Uterus (tissue), 4 donors: ENCODE measurements around the gene KCNC3. TPM values are rescaled to one million over a fixed set of nuclear protein-coding genes. Genes with fewer than 3 reads are reported as not detected.

Experiments
- DNase-seq, 2 donors: peaks; one replicate each; pipeline ENCODE4 v3.0.0-alpha.2; 2019 to 2020
- H3K27ac ChIP-seq, 2 donors: fragments of 200-600 bp; sonication (generic); 1 replicate in 1 of 2; 2 replicates in 1 of 2; pipeline ENCODE4 v1.5.1; 2016 to 2018
- H3K27me3 ChIP-seq, 2 donors: fragments of 200-600 bp; sonication (generic); one replicate each; pipeline ENCODE4 v1.5.1; 2018 to 2019; ENCODE audit warnings: control low read depth in 1 of 2
- H3K36me3 ChIP-seq, 2 donors: fragments of 200-600 bp; sonication (generic); one replicate each; pipeline ENCODE4 v1.5.1; 2019; ENCODE audit warnings: control low read depth in 1 of 2
- H3K4me1 ChIP-seq, 2 donors: fragments of 200-600 bp; sonication (generic); one replicate each; pipeline ENCODE4 v1.5.1; 2018 to 2019; ENCODE audit warnings: control low read depth in 1 of 2
- H3K4me3 ChIP-seq, 2 donors: fragments of 200-600 bp; sonication (generic); 1 replicate in 1 of 2; 2 replicates in 1 of 2; pipeline ENCODE4 v1.5.1; 2018 to 2019; ENCODE audit warnings: mild to moderate bottlenecking in 1 of 2
- H3K9me3 ChIP-seq, 2 donors: fragments of 200-600 bp; sonication (generic); one replicate each; pipeline ENCODE4 v1.5.1; 2019; ENCODE audit warnings: control low read depth in 1 of 2
- CTCF ChIP-seq, 4 experiments: fragments of 200-600 bp in 2 of 4; fragments of 450-650 bp in 2 of 4; sonication (generic) in 2 of 4; IDR thresholded peaks; one replicate each; pipeline ENCODE4 v1.5.1; 2016 to 2019; ENCODE audit warnings: antibody characterized with exemption in 4 of 4, mild to moderate bottlenecking in 2 of 4, moderate library complexity in 1 of 4
- POLR2A ChIP-seq, 2 donors: fragments of 450-650 bp; IDR thresholded peaks; one replicate each; pipeline ENCODE4 v1.6.1; 2016; ENCODE audit warnings: antibody characterized with exemption in 2 of 2, mild to moderate bottlenecking in 1 of 2, moderate library complexity in 1 of 2
- intact Hi-C: fragments of 100-400 bp; cut with DNase I; formaldehyde crosslinking; loops from one replicate; pipeline ENCODE4 v1.15.1; 2023; ENCODE audit warnings: low total_unique reads
- total RNA-seq, 4 donors: library from RNA; depleted of rRNA in 3 of 4; stranded (reverse); fragments of >200 nt in 3 of 4; gene quantifications; one replicate each; pipeline versions ENCODE4 v1.1.0 to v1.2.4, GENCODE V29; 2014 to 2023
- donor health status: DM: yes; HTN: yes; CAD: no.

Gene KCNC3
- total RNA-seq, 4 donors from 2014 or later, result 0.26 to 2.4 (median 0.85) TPM; not detected in 1

GRCh38 chr19:50293263-50294004, 35.7 kb downstream of the KCNC3 start:
- Histone ChIP-seq H3K27ac (no peak overlapping the region), H3K36me3 (no peaks in the 10 kb centered on the region), H3K27me3 (no peaks in the 10 kb centered on the region), H3K4me3 (no peak overlapping the region), H3K9me3 (no peaks in the 10 kb centered on the region), H3K4me1 (no peaks in the 10 kb centered on the region)
- intact Hi-C loops, result no loop called here
- no peak for DNase-seq
- no peak for TF ChIP-seq CTCF (IDR thresholded peaks at IDR 0.05)
- TF ChIP-seq POLR2A (IDR thresholded peaks at IDR 0.05), result no peak

GRCh38 chr19:50292216-50292827, 36.9 kb downstream of the KCNC3 start:
- Histone ChIP-seq H3K4me1 (no peaks in the 10 kb centered on the region), H3K4me3 (no peak overlapping the region), H3K9me3 (no peaks in the 10 kb centered on the region), H3K27me3 (no peaks in the 10 kb centered on the region), H3K36me3 (no peaks in the 10 kb centered on the region), H3K27ac (no peak overlapping the region)
- intact Hi-C loops, result no loop called here
- TF ChIP-seq CTCF (IDR thresholded peaks at IDR 0.05) (no peak), POLR2A (IDR thresholded peaks at IDR 0.05) (no peak)
- DNase-seq, result no peak

GRCh38 chr19:50290775-50291174, 38.4 kb downstream of the KCNC3 start:
- H3K9me3 ChIP-seq, result no peaks in the 10 kb centered on the region
- H3K27me3 ChIP-seq, result no peaks in the 10 kb centered on the region
- no peaks in the 10 kb centered on the region for H3K4me1 ChIP-seq
- DNase-seq, result no peak
- no peak overlapping the region for H3K27ac ChIP-seq
- H3K36me3 ChIP-seq, result no peaks in the 10 kb centered on the region
- no peak for TF ChIP-seq POLR2A (IDR thresholded peaks at IDR 0.05)
- no peak for TF ChIP-seq CTCF (IDR thresholded peaks at IDR 0.05)
- intact Hi-C loops, result no loop called here
- H3K4me3 ChIP-seq, result no peak overlapping the region

GRCh38 chr19:50290011-50290410, 39.2 kb downstream of the KCNC3 start:
- intact Hi-C loops, result no loop called here
- no peaks in the 10 kb centered on the region for H3K9me3 ChIP-seq
- H3K27me3 ChIP-seq, result no peaks in the 10 kb centered on the region
- no peaks in the 10 kb centered on the region for H3K4me1 ChIP-seq
- H3K36me3 ChIP-seq, result no peaks in the 10 kb centered on the region
- TF ChIP-seq CTCF (IDR thresholded peaks at IDR 0.05) (no peak), POLR2A (IDR thresholded peaks at IDR 0.05) (no peak)
- DNase-seq, result no peak
- H3K4me3 ChIP-seq, result no peak overlapping the region
- H3K27ac ChIP-seq, result no peak overlapping the region

- Histone ChIP-seq H3K4me1 (no peaks in the 10 kb centered on the region), H3K9me3 (no peaks in the 10 kb centered on the region), H3K27me3 (no peaks in the 10 kb centered on the region), H3K4me3 (no peak overlapping the region), H3K36me3 (no peaks in the 10 kb centered on the region), H3K27ac (no peak overlapping the region)
- no peak for TF ChIP-seq POLR2A (IDR thresholded peaks at IDR 0.05)
- intact Hi-C loops, result no loop called here
- DNase-seq, result no peak
Measured at GRCh38 chr19:50288954-50289353, 40.2 kb downstream of the KCNC3 start.
